NCI-H82 treated with DMSO at 0.1 percent for 48 hours (cell line): ENCODE results near the gene GMCL2.

Source experiments
- DNase-seq: peaks from one replicate; lab custom pipeline; 2025; ENCODE audit not compliant: unreplicated experiment; lab: John Stamatoyannopoulos, UW

The GMCL2 gene

DNA sequence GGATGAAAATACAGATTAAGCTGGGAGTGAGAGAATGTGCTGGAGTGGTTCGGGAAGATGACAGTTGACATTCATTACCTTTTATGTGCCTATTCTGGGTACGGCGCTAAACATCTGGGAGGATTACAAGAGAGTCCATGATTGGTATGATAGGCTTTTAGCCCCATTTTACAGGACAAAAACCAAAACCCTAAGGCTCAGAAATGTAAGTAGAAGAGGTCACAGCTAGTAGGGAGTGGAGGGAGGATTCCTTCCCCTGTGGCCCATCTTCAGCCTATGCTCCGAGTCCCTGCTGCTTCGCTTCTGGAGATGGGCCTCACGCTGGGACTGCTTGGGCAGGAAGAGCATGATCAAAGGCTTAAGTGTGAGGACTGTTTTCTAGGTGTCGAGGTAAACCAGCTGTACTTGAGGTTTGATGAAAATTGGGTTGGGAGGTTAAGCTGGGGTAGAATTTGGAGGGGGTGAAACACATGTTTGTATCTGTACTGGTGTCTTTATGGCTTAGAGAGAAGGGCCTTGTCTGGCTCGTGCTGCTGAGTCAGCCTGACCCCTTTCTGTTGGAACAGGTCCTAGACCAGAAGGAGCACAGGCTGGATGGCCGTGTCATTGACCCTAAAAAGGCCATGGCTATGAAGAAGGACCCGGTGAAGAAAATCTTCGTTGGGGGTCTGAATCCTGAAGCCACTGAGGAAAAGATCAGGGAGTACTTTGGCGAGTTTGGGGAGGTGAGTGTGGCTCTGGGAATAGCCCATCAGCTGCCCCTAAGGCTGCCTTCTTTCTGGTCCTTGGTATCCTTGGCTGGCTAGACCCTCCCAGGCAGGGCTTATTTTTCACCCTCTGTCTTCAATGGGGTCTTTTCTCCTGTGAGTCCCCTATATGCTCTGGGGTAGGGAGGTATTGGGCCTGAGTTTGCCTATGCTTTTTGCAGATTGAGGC, 19.3 kb upstream of the GMCL2 start:
- DNase-seq = no peak

DNA sequence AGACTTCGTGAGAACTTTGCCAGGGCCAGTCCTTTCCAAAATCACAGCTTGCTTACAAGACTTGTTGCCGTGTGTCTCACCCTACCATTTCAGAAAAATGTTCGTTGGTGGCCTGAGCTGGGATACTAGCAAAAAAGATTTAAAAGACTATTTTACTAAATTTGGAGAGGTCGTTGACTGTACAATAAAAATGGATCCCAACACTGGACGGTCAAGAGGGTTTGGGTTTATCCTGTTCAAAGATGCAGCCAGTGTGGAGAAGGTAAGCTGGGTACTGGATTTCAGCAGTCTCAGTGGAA, 18.5 kb upstream of the GMCL2 start:
- no peak for DNase-seq

DNA sequence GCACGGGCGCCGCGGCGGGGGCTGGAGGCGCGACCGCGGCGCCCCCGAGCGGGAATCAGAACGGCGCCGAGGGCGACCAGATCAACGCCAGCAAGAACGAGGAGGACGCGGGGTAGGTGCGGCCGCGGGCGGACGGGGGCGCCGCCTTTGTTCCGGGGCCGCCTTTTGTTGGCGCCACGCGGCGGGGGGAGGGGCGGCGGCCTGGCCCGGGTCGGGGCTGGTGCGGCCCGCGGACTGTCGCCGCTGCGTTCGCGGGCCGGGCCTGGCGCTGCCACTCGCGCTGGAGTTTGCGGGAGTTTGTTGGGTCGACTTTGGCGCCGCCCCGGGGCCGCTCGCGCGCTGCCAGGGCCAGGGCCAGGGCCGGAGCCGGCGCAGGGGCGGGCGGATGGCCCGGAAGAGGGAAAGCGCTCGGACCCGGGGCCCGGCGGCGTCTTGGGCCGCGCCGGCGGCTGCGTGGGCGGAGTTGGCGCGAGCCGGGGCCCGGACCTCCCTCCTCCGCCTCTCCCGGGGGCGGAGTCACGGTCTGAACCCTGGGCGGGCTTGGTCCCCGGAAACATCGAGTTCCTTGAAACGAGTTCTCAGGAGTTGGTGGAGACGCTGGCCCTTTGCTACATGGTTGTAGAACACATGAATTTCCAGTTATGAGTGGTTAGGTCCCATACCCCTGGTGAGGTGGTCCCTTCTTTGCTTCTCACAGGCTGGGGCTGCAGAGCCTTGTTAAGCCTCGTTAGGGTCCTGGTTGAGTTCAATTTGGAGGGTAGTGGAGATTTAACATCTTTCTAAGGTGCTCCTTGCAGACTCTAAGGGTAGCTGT, 18.0 kb upstream of the GMCL2 start:
- no peak for DNase-seq

DNA sequence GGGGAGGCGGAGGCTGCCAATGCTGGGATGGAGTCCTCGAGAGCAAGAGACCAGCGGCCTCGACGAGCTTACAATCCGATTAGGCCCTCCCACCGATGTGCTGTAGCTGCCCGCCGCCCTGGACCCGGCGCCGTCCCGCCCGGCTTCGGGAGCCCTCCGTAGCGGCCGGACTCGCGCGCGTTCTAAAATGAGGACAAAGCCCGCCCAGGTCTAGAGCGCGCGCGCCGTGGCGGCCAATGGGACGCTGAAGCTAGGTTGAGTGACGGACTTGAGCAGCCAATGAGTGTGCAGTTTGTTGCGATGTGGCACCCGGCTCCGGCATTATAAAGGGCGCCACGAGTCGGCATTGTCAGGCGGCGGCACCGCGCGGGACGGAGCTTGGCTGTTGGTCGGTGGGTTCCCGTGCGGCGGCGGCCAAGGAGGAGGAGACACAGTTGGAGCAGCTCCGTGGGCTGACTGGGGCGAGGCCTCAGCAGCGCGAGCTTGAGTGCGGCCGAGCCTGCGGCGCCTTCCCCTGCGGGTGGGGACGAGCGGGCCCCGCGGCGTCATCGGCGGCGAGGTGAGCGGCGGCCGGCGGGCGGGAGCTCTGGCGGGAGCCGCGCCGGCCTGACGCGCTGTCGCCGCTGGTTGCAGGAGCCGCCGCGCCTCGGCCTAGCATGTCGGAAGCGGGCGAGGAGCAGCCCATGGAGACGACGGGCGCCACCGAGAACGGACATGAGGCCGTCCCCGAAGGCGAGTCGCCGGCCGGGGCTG, 17.2 kb upstream of the GMCL2 start, which contains the start of gene HNRNPAB:
HNRNPAB (plus strand) TSS at position 352 of the 753 bp plus-strand sequence; CDS start at position 657, 305 bp downstream.
- DNase-seq = peak; percentile 82

DNA sequence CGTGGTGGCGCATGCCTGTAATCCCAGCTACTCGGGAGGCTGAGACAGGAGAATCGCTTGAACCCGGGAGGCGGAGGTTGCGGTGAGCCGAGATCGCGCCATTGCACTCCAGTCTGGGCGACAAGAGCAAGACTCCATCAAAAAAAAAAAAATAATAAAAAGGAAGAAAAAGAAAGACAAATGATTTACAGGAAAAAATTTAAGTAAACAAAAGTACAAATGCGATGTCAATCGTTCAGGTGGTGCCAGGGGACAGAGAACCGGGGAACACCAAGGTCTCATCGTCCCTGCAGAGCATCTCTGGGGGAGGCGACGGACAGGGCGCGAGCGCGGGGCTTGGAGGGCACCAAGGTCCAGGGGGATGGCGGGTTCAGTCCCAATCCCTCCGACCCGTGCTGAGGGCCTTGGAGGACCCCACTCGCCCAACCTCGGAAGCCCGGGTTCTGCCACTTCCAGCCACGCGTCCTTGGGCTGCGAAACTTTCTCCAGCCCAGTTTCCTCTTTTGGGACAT, 16.6 kb upstream of the GMCL2 start:
- no peak for DNase-seq

GRCh38 chr5:178202541-178202940, 15.4 kb upstream of the GMCL2 start:
- no peak for DNase-seq

GRCh38 chr5:178201927-178202235, 14.7 kb upstream of the GMCL2 start:
- no peak for DNase-seq

GRCh38 chr5:178201221-178201926, 14.2 kb upstream of the GMCL2 start:
- no peak for DNase-seq

DNA sequence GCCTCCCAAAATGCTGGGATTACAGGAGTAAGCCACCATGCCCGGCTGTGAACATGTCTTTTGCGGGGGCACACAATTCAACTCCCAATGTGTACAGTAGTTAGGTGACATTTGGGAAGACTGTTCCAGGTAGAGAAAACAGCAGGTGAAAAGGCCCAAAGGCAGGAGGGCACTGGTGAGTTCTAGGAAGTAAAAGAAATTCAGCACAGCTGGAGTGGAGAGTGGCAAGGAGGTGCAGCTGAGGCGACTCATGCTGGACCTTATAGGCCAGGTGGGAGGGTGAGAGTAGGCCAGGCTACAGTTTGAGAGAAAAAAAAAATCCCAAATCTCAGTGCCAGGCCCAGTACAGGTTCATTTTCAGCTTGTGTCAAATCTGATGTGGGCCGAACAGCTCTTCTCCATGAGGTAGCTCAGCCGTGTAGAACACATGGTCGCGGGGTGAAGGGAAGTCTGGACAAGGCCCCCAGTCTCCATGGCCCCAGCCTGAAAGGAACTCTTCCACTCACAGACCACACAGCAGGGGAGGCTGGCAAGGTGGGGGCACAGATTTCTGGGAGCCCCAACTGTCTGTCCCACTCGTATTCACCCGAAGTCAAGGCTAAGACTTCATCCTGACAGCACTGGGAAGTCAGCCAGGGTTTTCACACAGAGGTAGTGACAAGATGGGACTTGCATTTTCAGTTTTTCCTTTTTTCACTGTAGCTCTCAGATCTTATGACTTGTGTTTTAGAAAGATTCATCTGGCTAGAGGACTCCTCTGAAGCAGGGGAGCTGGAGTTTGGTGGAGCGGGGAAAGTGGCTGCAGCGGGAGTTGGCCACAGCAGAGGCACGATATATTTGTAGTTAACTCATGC, 12.6 kb upstream of the GMCL2 start:
- DNase-seq = no peak

GRCh38 chr5:178198706-178199105, 11.5 kb upstream of the GMCL2 start:
- DNase-seq = no peak

GRCh38 chr5:178198151-178198550, 11.0 kb upstream of the GMCL2 start:
- DNase-seq = peak; percentile 58

- no peak for DNase-seq
Observed at GRCh38 chr5:178196986-178197385, 9.8 kb upstream of the GMCL2 start.

- DNase-seq = no peak
Observed at GRCh38 chr5:178196281-178196812, 9.2 kb upstream of the GMCL2 start.

GRCh38 chr5:178194026-178194425, 6.9 kb upstream of the GMCL2 start:
- no peak for DNase-seq

- no peak for DNase-seq
Observed at GRCh38 chr5:178193251-178193809, 6.2 kb upstream of the GMCL2 start.

GRCh38 chr5:178192787-178193186, 5.6 kb upstream of the GMCL2 start:
- no peak for DNase-seq

DNA sequence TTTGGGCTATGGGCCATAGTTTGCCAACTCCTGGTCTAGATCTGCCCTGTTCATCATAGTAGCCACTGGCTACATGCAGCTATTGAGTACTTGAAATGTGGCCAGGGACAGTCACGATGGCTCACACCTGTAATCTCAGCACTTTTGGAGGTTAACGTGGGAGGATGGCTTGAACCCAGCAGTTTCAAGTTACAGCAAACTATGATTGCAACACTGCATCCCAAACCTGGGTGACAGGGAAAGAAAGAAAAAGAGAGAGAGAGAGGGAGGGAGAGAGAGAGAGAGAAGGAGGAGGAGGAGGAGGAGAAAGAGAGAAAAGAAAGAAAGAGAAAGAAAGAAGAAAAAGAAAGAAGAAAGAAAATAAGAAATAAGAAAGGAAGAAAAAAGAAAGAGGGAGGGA, 5.1 kb upstream of the GMCL2 start:
- no peak for DNase-seq

DNA sequence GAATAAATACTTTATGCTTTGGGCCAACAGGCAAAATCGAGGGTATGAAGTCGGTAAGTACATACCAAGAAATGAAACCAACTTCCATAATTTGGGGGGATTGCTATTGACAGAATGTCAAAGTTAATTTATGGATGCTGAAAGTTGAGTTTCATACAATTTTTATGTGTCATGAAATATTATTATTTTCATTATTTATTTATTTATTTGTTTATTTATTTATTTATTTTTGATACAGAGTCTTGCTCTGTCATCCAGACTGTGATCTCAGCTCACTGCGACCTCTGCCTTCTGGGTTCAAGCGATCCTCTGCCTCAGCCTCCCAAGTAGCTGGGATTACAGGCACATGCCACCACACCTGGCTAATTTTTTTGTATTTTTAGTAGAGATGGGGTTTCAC, 4.5 kb upstream of the GMCL2 start:
- no peak for DNase-seq

DNA sequence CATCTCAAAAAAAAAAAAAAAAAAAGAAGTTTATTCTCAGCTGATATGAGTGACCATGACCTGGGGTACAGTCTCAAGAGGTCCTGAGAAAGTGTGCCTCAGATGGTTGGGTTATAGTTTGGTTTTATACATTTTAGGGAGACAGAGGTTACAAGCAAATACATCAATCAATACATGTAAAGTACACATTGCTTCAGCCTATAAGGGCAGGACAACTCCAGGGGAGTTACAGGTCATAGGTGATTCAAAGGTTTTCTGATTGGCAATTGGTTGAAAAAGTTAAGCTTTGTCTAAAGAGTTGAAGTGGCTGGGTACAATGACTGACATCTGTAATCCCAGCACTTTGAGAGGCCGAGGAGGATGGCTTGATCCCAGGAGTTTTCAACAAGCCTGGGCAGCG, 2.3 kb upstream of the GMCL2 start:
- DNase-seq = no peak
